ENCODE data around the gene SLC44A5.
"Not testable (repeated sequence)": the region's sequence is repeated elsewhere in the genome, so short reads cannot be mapped to it uniquely, and the experiment has no call there.

Gene SLC44A5

GRCh38 chr1:75263616-75264015 is 347.3 kb downstream of the SLC44A5 start:
- not testable (repeated sequence) for DNase-seq

GRCh38 chr1:75261946-75262345 is 349.0 kb downstream of the SLC44A5 start:
- not testable (repeated sequence) for DNase-seq

GRCh38 chr1:75258351-75258750 is 352.6 kb downstream of the SLC44A5 start:
- DNase-seq = no peak

GRCh38 chr1:75257424-75257823 is 353.5 kb downstream of the SLC44A5 start:
- DNase-seq = no peak

GRCh38 chr1:75250114-75250513 is 360.8 kb downstream of the SLC44A5 start:
- not testable (repeated sequence) for DNase-seq

GRCh38 chr1:75245239-75245638 is 365.7 kb downstream of the SLC44A5 start:
- no peak for DNase-seq

GRCh38 chr1:75243124-75243523 is 367.8 kb downstream of the SLC44A5 start:
- DNase-seq = no peak

- DNase-seq = no peak
These were observed 373.6 kb downstream of the SLC44A5 start for GRCh38 chr1:75237316-75237715.

GRCh38 chr1:75234562-75234961 is 376.4 kb downstream of the SLC44A5 start:
- no peak for DNase-seq

GRCh38 chr1:75233302-75233929 is 377.5 kb downstream of the SLC44A5 start:
- peak; percentile 44 for DNase-seq

GRCh38 chr1:75220072-75220471 is 390.8 kb downstream of the SLC44A5 start:
- no peak for DNase-seq

GRCh38 chr1:75214017-75214416 is 396.9 kb downstream of the SLC44A5 start:
- DNase-seq = no peak

GRCh38 chr1:75211648-75212047 is 399.3 kb downstream of the SLC44A5 start:
- DNase-seq = no peak

GRCh38 chr1:75208862-75209261 is 402.1 kb downstream of the SLC44A5 start:
- no peak for DNase-seq

- DNase-seq = peak; percentile 32
These were observed 407.3 kb downstream of the SLC44A5 start for GRCh38 chr1:75203415-75204277.

- no peak for DNase-seq
These were observed 408.2 kb downstream of the SLC44A5 start for GRCh38 chr1:75202751-75203150.

GRCh38 chr1:75198761-75199160 is 412.2 kb downstream of the SLC44A5 start:
- no peak for DNase-seq

GRCh38 chr1:75198163-75198562 is 412.8 kb downstream of the SLC44A5 start:
- no peak for DNase-seq

GRCh38 chr1:75188892-75189291 is 422.0 kb downstream of the SLC44A5 start:
- DNase-seq = no peak

- DNase-seq = not testable (repeated sequence)
These were observed 429.5 kb downstream of the SLC44A5 start for GRCh38 chr1:75181214-75181955.

- no peak for DNase-seq
These were observed 436.7 kb downstream of the SLC44A5 start for GRCh38 chr1:75174031-75174760.

- no peak for DNase-seq
These were observed 438.4 kb downstream of the SLC44A5 start for GRCh38 chr1:75172556-75172955.

- DNase-seq = no peak
These were observed 439.0 kb downstream of the SLC44A5 start for GRCh38 chr1:75171876-75172275.
